ENCODE results near the gene ASPG.

The ASPG gene

DNA sequence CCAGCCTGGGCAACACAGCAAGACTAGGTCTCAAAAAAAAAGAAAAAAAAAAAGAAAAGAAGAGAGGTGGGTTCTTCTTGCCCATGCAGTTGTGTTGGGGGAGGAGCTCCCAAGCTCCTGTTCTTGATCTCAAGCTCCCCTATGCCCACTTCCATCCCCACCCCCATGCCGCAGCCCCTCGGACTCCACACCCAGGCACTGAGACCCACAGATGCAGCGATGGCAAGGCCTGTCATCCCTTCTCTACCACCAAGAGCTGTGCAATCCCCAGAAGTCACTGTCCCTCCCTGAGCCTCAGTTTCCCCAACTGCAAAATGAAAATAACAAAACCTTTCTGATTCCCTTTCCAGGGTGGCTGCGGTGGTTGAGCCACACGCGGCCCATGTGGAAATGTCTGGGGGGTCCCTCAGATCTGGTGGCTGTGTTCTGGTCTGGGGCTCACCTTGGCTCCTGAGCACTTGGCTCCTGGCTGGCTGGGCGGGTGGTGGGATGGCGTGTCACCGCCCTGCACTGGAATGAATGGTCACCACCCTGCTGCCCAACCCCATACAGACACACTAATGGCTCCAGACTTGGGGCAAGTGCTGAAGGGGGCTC lies 30.3 kb downstream of the ASPG start:
- TF ChIP-seq, protein P1, sequence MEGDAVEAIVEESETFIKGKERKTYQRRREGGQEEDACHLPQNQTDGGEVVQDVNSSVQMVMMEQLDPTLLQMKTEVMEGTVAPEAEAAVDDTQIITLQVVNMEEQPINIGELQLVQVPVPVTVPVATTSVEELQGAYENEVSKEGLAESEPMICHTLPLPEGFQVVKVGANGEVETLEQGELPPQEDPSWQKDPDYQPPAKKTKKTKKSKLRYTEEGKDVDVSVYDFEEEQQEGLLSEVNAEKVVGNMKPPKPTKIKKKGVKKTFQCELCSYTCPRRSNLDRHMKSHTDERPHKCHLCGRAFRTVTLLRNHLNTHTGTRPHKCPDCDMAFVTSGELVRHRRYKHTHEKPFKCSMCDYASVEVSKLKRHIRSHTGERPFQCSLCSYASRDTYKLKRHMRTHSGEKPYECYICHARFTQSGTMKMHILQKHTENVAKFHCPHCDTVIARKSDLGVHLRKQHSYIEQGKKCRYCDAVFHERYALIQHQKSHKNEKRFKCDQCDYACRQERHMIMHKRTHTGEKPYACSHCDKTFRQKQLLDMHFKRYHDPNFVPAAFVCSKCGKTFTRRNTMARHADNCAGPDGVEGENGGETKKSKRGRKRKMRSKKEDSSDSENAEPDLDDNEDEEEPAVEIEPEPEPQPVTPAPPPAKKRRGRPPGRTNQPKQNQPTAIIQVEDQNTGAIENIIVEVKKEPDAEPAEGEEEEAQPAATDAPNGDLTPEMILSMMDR (IDR thresholded peaks at IDR 0.05): no peak
- Histone ChIP-seq H3K4me3 (peak overlapping the region; percentile 78), H3K27ac (no peak overlapping the region)
- DNase-seq (ENCODE audit: low spot score): no peak

DNA sequence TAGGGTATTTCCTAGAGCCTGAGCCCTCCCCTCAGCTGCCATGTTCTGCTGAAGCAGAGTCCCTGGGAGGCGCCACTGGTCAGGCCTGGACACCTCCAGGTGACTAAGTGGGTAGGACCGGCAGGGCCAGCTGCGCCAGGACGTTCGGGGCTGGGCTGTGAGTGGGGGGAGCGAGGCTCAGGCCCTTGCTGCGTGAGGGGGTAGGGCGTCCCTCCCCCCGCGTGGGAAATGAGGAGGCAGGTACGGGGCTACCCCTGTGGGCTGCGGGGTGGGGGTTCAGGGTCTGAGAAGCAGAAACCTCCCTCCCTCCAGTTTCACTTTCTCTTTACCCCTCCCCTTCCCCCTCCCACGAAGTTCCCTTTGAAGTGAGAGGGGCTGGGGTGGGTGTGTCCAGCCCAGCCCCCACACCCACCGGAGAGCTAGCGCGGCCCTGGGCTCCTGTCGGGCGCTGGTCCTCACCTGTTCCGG lies 30.8 kb downstream of the ASPG start:
- Histone ChIP-seq H3K4me3 (peak overlapping the region; percentile 78), H3K27ac (peak overlapping the region in 1 of 2 donors; percentile 7)
- DNase-seq (ENCODE audit: low spot score): no peak
- TF ChIP-seq, protein P1 (IDR thresholded peaks at IDR 0.05): no peak

DNA sequence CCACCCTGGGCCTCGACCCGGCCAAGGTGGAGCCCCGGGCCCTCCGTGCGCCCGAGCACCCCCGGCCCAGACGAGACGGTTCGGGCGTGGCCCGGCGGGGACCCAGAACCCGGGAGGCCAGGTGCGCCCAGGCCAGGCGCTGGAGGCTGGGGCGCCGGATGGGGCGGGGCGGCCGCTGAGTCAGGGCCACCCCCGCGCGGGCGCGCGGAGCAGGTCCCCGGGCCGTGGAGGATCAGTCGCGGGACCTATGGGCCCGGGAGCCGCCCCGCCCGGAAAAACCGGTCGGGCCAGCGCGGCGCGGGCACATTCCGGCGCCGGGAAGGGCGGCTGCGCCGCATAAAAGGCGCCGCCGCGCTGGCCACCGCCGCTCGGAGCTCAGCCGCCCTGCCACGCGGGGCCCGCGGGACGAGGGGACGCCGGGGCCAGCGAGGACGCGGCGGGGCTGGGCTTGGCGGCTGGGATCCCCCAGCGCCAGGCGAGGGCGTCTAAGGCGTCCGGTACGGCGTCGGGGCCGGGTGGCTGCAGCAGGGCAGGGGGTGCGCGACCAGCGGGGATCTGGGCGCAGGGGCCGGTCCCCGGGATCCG lies 31.3 kb downstream of the ASPG start:
- H3K27ac ChIP-seq: peak overlapping the region in 1 of 2 donors; percentile 7
- TF ChIP-seq, protein P1 (IDR thresholded peaks at IDR 0.05): no peak

DNA sequence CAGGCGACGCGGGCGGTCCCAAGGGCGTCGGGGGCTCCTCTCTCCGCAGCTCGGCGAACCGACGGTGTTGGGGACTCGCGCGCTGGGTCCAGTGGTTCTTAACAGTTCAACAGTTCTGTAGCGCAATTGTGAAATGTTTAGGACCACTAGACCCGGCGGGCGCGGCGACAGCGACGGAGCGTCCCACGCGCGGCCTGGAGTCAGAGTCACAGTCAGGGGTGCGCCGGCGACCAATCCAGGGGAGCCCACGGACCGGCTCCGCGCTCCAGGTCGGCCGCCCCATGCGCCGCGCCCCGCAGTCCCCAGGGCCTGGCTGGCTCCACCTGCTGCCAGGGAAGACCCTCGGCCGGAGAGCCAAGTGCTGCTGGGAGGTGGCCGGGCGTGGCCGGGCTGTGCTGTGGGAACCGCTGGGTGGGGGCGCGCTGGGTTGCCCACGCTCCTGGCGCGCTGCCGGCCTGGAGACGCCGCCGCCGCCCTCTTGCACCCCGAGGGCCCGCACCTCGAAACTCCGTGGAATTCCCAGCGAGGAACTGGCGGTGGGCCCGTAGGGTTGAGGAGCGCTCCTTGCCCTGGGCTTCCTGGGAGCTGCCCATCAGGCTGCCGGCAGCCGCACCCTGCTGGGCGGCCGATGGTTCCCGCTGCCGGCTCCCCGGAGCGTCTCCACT lies 32.0 kb downstream of the ASPG start:
- no peak for DNase-seq (ENCODE audit: low spot score)
- H3K4me3 ChIP-seq: peak overlapping the region; percentile 78

More for the DNA sequence above, 31.3 kb downstream of the ASPG start:
- no peak for DNase-seq (ENCODE audit: low spot score)
- H3K4me3 ChIP-seq: peak overlapping the region; percentile 78

DNA sequence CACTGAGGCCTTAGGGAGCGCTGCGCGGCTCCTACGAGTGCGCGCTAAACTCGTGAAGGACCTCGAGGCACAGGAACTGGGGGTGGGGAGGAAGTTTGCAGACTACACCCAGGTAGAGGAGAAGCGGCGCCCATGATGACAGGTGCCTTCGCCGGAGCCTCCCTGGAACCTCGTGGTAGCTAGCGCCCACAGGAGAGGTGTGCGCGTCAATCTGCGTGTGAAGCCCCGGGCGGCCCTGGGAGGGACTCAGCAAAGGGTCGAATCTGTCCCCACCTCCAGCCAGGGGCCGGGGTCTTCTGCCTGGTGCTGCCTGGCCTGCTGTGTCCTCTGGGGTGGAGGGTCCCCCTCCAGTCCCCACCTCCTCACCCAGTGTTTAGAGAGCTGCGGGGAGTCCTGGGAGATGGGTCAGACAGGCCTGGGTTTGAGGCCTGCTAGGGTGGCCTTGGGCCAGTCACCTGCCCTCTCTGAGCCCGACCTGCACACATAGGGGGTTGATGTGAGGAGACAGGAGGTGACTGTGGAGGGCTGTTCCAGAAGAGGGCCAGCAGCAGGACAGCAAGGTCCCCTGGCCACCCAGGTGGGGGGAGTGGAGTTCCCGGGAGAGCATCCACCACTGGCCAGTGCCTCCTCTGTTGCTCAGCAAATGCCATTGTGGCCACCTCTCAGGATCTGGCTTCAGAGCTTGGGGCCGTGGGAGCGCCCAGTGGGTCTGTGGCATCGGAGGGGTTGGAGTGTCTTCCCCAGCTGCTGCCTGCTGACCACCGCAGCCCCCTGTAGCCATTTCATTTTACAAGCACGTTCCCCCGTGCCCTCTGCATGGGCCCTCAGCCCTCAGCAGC lies 32.7 kb downstream of the ASPG start:
- H3K4me3 ChIP-seq: peak overlapping the region; percentile 78
- TF ChIP-seq, protein P1 (IDR thresholded peaks at IDR 0.05): no peak
- no peak for DNase-seq (ENCODE audit: low spot score)
- H3K27ac ChIP-seq: no peak overlapping the region

More for the DNA sequence above, 32.0 kb downstream of the ASPG start:
- no peak overlapping the region for H3K27ac ChIP-seq
- TF ChIP-seq, protein P1 (IDR thresholded peaks at IDR 0.05): no peak

DNA sequence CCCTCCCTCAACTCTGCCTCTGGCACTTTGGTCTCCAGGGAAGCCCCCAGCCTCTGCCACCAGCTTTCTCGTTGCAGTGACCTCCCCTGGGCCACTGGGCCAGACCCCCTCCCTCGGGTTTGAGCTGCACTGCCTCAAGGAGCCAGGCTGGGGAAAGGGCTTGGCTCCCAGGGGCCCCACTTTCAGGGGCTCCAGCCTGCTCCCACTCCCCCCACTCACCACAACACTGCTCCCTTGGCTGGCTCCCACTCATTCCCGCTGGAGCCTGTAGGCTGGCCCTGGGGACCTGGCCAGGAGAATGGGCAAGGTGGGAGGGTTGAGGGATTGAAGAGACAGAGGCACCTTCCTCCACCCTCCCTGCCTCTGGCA lies 33.6 kb downstream of the ASPG start:
- H3K4me3 ChIP-seq: no peak overlapping the region
- TF ChIP-seq, protein P1 (IDR thresholded peaks at IDR 0.05): no peak
- DNase-seq (ENCODE audit: low spot score): no peak
- no peak overlapping the region for H3K27ac ChIP-seq
